LNCaP clone FGC (cell line): Measurements from ENCODE around the gene EML1.

ENCODE experiments used
- DNase-seq: peaks from one replicate; pipeline ENCODE4 v3.0.0-alpha.2; 2011; ENCODE audit warnings: low read depth
- H3K4me3 ChIP-seq: 2 replicates; pipeline ENCODE4 v1.5.1; 2011; ENCODE audit warnings: mild to moderate bottlenecking, low read depth, low read length, control low read depth
- TF ChIP-seq, protein P1 (sequence below): IDR thresholded peaks from 2 replicates; pipeline ENCODE4 v1.5.1; 2012; ENCODE audit warnings: mild to moderate bottlenecking; ENCODE audit not compliant: control insufficient read depth, insufficient read depth; ENCODE audit errors: extremely low read depth

EML1 gene

DNA sequence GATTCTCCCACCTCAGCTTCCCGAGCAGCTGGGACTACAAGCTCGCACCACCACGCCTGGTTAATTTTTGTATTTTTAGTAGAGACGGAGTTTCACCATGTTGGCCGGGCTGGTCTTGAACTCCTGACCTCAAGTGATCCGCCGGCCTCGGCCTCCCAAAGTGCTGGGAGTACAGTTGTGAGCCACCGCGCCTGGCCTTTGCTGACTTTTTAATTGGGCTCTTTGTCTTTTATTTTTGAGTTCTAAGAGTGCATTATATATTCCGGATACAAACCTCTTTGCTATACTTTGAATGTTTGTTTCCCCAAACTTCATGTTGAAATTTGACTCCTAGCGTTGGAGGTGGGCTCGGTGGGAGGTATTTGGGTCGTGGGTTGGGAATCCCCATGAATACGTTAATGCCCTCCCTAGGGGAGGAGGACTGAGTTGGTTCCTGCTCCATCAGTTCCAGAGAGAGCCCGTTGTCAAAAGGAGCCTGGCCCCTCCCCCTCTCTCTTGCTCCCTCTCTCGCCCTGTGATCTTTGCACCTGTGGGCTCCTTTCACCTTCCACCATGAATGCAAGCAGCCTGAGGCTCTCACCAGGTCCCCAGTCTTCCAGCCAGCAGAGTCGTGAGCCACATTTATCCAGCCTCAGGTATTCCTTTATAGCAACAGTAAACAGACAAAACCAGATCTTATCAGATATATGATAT lies 168.8 kb downstream of the EML1 start:
- H3K4me3 ChIP-seq = no peak overlapping the region
- TF ChIP-seq, protein P1, sequence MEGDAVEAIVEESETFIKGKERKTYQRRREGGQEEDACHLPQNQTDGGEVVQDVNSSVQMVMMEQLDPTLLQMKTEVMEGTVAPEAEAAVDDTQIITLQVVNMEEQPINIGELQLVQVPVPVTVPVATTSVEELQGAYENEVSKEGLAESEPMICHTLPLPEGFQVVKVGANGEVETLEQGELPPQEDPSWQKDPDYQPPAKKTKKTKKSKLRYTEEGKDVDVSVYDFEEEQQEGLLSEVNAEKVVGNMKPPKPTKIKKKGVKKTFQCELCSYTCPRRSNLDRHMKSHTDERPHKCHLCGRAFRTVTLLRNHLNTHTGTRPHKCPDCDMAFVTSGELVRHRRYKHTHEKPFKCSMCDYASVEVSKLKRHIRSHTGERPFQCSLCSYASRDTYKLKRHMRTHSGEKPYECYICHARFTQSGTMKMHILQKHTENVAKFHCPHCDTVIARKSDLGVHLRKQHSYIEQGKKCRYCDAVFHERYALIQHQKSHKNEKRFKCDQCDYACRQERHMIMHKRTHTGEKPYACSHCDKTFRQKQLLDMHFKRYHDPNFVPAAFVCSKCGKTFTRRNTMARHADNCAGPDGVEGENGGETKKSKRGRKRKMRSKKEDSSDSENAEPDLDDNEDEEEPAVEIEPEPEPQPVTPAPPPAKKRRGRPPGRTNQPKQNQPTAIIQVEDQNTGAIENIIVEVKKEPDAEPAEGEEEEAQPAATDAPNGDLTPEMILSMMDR = no peak
- no peak for DNase-seq

DNA sequence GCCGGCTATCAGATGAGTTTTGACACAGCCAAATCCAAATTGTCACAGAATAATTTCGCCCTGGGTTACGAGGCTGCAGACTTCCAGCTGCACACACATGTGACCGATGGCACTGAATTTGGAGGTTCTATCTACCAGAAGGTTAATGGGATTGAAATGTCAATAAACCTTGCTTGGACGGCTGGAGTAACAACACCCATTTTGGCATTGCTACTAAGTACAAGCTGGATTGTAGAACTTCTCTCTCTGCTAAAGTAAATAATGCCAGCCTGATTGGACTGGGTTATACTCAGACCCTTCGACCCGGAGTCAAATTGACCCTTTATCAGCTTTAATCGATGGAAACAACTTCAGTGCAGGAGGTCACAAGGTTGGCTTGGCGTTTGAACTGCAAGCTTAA lies 171.8 kb downstream of the EML1 start:
- H3K4me3 ChIP-seq = no peak overlapping the region
- TF ChIP-seq, protein P1 = no peak
- peak; percentile 79 for DNase-seq

DNA sequence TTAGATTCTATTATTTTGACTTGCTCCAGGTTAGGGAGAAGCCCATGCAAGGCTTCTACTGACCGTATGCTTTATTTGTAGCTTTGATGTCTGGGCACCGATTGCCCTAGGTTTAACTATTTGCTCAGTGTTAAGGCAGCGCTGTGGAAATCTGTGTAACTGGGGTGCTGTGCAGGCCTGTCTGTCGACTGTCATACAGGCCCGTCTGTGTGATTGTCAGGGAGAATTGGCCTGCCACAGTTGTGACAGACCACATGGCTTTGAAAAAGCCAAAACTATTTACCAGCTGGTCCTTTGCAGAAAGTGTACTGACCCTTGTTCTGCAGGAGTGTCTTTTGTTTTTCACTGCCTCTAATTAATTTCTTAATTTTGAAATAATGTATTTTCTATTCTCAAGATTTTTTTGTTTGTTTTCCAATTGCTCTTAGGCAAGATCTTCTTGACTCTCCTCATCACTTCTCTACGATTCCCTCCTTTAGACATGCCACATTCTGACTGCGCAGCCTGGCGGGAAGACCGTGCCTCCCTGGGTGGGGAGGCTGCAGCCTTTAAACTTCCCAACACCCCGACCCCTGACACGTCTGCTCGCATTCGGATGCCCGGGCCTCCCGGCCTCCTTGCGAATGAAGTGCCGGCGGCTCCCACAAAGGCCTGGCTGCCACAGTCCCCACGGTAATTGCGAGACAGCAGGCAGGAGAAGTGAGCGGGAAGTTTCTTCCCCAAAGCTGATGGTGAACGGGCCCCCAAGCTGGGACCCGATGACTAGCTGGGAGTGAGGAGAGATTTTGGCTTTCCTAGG lies 173.0 kb downstream of the EML1 start:
- no peak overlapping the region for H3K4me3 ChIP-seq
- TF ChIP-seq, protein P1 = no peak

DNA sequence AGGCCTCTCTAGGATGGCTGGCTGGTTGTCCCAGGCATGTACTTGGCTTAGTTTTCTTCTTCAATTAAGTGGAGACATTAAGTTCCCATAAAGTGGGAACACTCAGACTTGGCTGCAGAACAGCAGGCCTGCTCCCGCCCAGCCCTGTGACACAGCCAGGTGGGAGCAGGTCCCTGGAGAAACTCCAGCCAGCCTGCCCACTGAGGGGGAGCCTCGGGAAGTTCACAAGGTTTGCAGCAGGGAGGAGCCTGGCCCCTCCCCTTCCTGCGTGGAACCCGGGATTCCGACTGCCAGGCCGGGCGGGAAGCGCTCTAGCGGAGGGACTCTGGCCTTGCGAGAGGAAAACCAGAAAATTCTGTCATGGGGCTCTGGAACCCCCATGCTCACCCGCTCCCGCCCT lies 173.7 kb downstream of the EML1 start:
- DNase-seq = peak; percentile 74
- no peak overlapping the region for H3K4me3 ChIP-seq
- TF ChIP-seq, protein P1 = no peak

More for the DNA sequence above, 173.0 kb downstream of the EML1 start:
- DNase-seq = no peak

DNA sequence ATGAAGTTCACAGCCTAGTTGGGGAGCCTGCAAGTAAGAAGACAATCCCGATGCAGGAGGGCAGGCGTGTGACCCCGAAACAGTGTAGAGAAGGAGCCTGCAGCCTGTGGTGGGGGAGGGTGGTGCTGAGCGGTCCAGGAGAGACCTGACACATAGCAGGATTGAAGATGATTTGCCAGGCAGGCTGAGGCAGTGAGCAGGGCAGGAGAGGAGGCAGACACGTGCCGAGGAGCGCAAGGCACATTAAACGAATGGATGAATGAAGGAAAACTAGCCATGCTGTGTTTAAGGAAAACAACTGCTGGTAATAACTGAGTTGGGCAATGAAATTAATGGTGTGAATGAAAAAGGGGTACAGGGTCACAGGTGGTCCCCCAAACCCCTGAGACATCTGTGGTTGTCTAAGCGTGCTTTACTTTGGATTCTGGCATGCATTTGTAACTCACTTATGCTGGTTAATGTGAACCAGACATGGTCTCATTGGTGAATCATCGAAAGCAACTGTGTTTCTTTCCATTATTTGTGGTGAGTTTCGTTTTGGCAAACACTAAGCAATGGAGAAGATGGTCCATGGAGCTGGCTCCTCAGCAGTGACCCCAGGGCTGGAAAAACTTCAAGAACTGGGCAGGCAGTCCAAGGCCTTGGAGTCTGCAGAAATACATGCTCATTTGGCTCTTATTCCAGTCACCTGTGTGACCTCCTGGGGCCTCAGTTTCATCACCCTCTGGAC lies 175.1 kb downstream of the EML1 start:
- TF ChIP-seq, protein P1 = no peak
- H3K4me3 ChIP-seq = no peak overlapping the region
- DNase-seq = no peak

DNA sequence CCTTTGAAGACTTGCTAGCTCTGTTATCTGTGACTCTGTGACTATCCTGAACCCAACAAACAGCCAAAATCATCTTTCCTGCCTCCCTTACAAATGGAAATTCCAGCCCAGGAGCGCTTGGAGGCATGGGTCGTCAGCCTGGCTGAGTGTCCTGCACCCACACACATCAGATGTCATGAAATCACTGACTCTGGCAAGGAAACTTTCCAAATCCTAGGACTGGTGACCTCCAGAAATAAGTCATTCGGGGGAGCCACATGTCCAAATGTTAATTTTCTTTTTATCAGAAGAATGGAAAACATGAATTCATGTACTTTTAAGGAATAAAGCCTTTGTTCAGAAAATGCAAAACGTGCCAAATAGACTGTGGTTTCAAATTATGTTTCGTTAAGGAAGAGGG lies 175.7 kb downstream of the EML1 start:
- no peak overlapping the region for H3K4me3 ChIP-seq
- no peak for DNase-seq
- TF ChIP-seq, protein P1 = no peak
